ENCODE data around the gene MFSD12. TPM values are rescaled to one million over a fixed set of nuclear protein-coding genes. Genes with fewer than 3 reads are reported as not detected.

The MFSD12 gene
- total and polyA plus RNA-seq, 2 of the 8 experiments (the other 6 are each of a cell fraction or from before 2014, with no cell fraction given), result 59.6 to 71.3 TPM

DNA sequence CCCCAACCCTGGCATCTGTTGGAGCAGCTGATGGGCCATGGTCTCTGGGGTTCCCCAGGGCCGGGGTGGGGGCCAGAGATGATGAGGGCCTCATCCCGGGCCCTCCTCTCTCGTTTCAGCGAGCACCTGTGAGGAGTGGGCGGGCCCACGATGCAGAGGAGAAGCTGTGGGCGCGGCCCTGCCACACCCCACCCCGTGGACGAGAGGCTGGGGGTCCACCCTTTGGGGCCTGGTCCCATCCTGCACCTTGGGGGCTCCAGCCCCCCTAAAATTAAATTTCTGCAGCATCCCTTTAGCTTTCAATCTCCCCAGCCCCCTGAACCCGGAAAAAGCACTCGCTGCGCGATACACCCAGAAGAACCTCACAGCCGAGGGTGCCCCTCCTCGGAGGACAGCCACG, 21.0 kb upstream of the MFSD12 start:
- TF ChIP-seq EGR1 (IDR thresholded peaks at IDR 0.05; ENCODE audit: borderline replicate concordance, low read depth, low read length) (no peak), SIN3A (conservative IDR thresholded peaks at IDR 0.05 in 1 of 2, IDR thresholded peaks at IDR 0.05 in 1 of 2; ENCODE audit: low read depth in 1 of 2, low read length in 2 of 2) (0 out of 4 replicates have a peak, but pooled peaks of 1 of the 2 experiments have one; percentile 8), JUN (IDR thresholded peaks at IDR 0.05; ENCODE audit: low read depth, low read length) (no peak), KDM4A (IDR thresholded peaks at IDR 0.05; ENCODE audit: low read depth, low read length, severe bottlenecking) (no peak)
- TF ChIP-seq, protein P1, sequence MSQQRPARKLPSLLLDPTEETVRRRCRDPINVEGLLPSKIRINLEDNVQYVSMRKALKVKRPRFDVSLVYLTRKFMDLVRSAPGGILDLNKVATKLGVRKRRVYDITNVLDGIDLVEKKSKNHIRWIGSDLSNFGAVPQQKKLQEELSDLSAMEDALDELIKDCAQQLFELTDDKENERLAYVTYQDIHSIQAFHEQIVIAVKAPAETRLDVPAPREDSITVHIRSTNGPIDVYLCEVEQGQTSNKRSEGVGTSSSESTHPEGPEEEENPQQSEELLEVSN (IDR thresholded peaks at IDR 0.05), result no peak
- no peak overlapping the region for H2AK5ac ChIP-seq (ENCODE audit: low read depth, low read length)
- peak in 1 of 2 experiments; percentile 56 for DNase-seq (ENCODE audit: low read depth in 1 of 2, low spot score in 2 of 2)
- no peak overlapping the region for H2BK15ac ChIP-seq (ENCODE audit: low read length)
- no peak overlapping the region for H2BK20ac ChIP-seq (ENCODE audit: low read length)
- no peaks in the 10 kb centered on the region for H3K79me2 ChIP-seq (ENCODE audit: control insufficient read depth in 1 of 2, insufficient read depth in 2 of 2, low read length in 2 of 2)
- H3K56ac ChIP-seq (replicated peaks; ENCODE audit: insufficient read length, low read depth, low read length), result no peak overlapping the region
- 65% methylated on average over 17 of the region's 17 CpGs; no CpG with 5 or more reads in 1 of the 2 experiments for WGBS, 2 experiments (ENCODE audit: extremely low coverage in 1 of 2, insufficient coverage in 1 of 2, insufficient read length in 1 of 2, insufficient replicate concordance in 2 of 2, low coverage in 1 of 2, low lambda C conversion rate in 2 of 2, missing lambda C conversion rate in 1 of 2)
- H4K5ac ChIP-seq (ENCODE audit: insufficient read length, low read depth, low read length), result peak overlapping the region; percentile 24
- H3K14ac ChIP-seq (ENCODE audit: insufficient read length), result no peak overlapping the region
- peak overlapping the region in 3 of 4 experiments; percentile 7 to 77 (median 67); a peak in 5 of 8 replicates for H3K4me3 ChIP-seq (ENCODE audit: extremely low read depth in 1 of 4, insufficient read depth in 2 of 4, low read depth in 3 of 4, low read length in 4 of 4)
- peak overlapping the region; percentile 19; the same call in 1 of the 2 replicates for H3K18ac ChIP-seq (ENCODE audit: extremely low read depth, low read length)
- H3K4me1 ChIP-seq (replicated peaks in 1 of 4; ENCODE audit: control insufficient read depth in 3 of 4, insufficient read depth in 4 of 4, low read length in 3 of 4), result peaks cover 0 to 13% (median 8%) of the 10 kb centered on the region in 4 experiments; a peak in 5 of 7 replicates
- no peak overlapping the region for H3K9ac ChIP-seq (replicated peaks in 1 of 4; ENCODE audit: extremely low read depth in 1 of 4, low read depth in 3 of 4, low read length in 3 of 4)
- no peak overlapping the region for H2BK120ac ChIP-seq (replicated peaks; ENCODE audit: low read depth, low read length)
- FAIRE-seq, result no peak
- H3K36me3 ChIP-seq (ENCODE audit: control insufficient read depth in 2 of 4, insufficient read depth in 4 of 4, low read length in 3 of 4), result no peaks in the 10 kb centered on the region
- H4K20me1 ChIP-seq (replicated peaks in 1 of 2; ENCODE audit: control insufficient read depth in 1 of 2, insufficient read depth in 2 of 2, low read length in 2 of 2), result peaks cover 3 to 8% of the 10 kb centered on the region in 2 experiments
- H3K23ac ChIP-seq (ENCODE audit: insufficient read length), result no peak overlapping the region
- POLR2A ChIA-PET (ENCODE audit: partially characterized antibody), result interaction anchor here (0.6 to 2.0 kb wide), 17 partner anchors 8 to 184 kb away, joined by 3 to 7 read pairs (median 4); partner anchors contain the start of genes MRPL54 and TEKTIP1
- H2AFZ ChIP-seq (ENCODE audit: low read length), result no peak overlapping the region
- no peak overlapping the region for H2BK5ac ChIP-seq (ENCODE audit: low read depth, low read length)
- peak overlapping the region; percentile 81 to 84 for H3K4me2 ChIP-seq (ENCODE audit: insufficient read depth in 1 of 2, low read depth in 2 of 2, low read length in 2 of 2)
- peaks cover 0 to 5% (median 0%) of the 10 kb centered on the region in 4 experiments; a peak in 2 of 7 replicates for H3K27me3 ChIP-seq (replicated peaks in 1 of 4; ENCODE audit: control insufficient read depth in 3 of 4, extremely low read depth in 1 of 4, insufficient read depth in 3 of 4, low read length in 3 of 4)
- H3K4ac ChIP-seq (replicated peaks; ENCODE audit: insufficient read length, low read depth, low read length), result no peak overlapping the region
- H4K8ac ChIP-seq (ENCODE audit: extremely low read depth, insufficient read depth, low read length), result no peak overlapping the region
- CTCF ChIA-PET (ENCODE audit: partially characterized antibody), result interaction anchor here (1.0 to 6.6 kb wide), 9 partner anchors 8 to 148 kb away, joined by 3 to 51 read pairs (median 6); partner anchors contain the start of gene MFSD12
- no peaks in the 10 kb centered on the region for H3K9me3 ChIP-seq (ENCODE audit: insufficient read depth in 2 of 2, low read depth in 1 of 2, low read length in 1 of 2)
- H3K23me2 ChIP-seq (ENCODE audit: low read depth, low read length), result peaks cover 17% of the 10 kb centered on the region; the same call in 1 of the 2 replicates
- H2BK12ac ChIP-seq (ENCODE audit: low read depth, low read length), result no peak overlapping the region
- H4K91ac ChIP-seq (replicated peaks; ENCODE audit: insufficient read length, low read length), result no peak overlapping the region
- no peak overlapping the region for H3K27ac ChIP-seq (ENCODE audit: low read depth, low read length)
- no peaks in the 10 kb centered on the region for H3K79me1 ChIP-seq (ENCODE audit: low read depth, low read length)

Measured in H1 (cell line).